Hair follicular keratinocyte (primary cell): ENCODE results near the gene SPAG6. TPM values are rescaled to one million over a fixed set of nuclear protein-coding genes. Genes with fewer than 3 reads are reported as not detected.

Experiments used
- total RNA-seq: library from RNA; depleted of rRNA; stranded (reverse); fragments of >200 nt; gene quantifications from 2 replicates; pipeline ENCODE4 v1.2.3, GENCODE V29; 2015

The SPAG6 gene
- not detected in 2 replicates for total RNA-seq

DNA sequence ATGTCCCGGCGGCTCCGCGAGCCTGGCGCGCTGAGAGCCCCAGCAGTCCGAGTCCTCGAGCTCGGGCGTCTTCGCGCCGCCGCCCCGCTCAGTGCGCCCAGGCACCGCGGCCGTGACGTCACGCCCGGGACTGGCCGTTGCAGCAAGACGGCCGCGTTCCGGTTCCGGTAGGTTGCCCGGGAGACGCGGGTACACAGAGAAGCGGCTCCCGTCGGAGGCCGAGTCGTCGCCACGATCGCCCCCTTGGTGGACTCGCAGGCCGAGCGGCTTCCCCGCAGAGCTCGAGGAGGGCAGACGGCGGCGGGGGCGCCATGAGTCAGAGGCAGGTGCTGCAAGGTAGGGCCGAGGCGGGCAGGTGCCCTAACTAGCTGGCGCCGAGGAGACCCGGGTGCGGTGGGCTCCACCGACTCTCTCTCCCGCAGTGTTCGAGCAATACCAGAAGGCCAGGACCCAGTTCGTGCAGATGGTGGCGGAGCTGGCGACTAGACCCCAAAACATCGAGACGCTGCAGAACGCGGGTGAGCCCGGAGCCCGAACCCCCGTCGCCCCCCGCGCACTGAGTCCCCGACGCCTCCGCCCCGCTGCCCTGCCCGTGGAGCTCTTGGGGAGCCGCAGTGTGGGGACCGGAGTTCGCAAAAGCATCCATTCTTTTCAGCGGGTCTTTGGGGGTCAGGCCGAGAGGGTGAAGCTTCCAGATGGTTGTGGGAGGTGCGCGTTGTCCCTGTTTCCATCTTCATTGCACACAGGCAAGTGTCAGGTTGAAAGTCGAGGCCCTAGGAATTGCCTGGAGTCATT, at the start of gene SPAG6:
Gene SPAG6 (plus strand): TSS at position 196 of the 795 bp plus-strand sequence. CDS start 116 bp downstream, at position 312.

DNA sequence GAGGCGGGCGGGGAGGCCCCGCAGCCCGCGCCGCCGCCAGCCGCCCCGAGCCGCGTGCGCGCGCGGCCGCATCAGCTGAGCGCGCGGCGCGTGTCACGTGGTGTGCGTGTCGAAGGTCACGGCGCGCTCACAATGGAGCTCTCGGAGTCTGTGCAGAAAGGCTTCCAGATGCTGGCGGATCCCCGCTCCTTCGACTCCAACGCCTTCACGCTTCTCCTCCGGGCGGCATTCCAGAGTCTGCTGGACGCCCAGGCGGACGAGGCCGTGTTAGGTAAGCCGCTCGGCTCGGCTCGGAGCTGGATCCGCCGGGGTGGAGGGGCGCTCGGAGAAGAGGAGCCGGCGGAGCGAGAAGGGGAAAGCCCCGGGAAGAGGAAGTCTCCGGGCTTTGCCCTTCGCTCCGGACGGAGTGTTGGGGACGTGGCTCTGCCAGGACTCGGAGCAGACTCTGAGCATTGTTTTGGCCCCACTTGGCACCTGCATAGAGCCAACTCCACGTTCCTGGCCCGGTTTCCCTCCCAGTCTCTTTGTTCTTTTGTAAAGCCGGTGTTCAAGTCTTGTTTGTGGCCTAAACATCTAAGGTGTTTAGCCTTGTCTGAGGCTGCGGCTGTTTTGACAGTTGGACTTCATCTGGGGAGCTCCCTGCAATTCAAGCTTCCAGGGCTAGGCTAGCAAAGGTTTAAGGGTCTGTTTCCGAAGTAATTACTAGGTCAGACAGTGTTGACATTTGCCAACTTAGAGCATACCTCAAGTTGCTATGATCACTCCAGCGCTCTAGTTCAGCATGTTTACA, 28.8 kb upstream of the SPAG6 start, which contains the start of gene COMMD3:
Gene COMMD3 (plus strand): TSS at position 103 of the 790 bp plus-strand sequence. CDS start 30 bp downstream, at position 133.

DNA sequence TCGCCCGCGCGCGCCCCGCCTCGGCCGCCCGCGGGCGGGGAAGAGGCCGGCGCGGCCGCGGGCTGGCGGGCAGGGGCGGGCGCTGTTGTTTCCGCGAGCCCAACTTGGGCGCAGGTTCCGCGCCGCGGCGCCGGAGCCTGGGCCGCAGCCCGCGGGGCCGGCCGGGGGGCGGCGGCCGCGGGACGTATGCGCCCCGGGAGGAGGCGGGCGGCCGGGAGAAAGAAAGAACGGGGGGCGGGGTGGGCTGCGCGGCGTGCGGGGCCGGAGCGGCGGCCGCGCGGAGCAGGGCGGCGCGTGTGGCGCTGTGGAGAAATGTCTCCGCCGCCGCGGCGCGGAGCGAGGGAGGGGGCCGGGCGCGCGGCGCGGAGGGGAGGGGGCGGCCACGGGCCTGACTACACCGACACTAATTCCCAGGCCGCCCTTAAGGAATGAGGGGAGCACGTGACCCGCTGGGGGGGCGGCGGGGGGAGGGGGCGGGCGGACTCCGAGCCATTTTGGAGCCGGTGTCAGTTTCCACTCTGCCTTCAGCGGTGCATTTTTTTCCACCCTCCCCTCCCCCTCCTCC, 24.6 kb upstream of the SPAG6 start, which contains the start of gene BMI1:
Gene BMI1 (plus strand): TSS at position 509 of the 565 bp plus-strand sequence. CDS start 5,351 bp downstream, outside the sequence.

Other genes starting within 250 kb of the SPAG6 start
- gene EBLN1, start 127.5 kb upstream of the SPAG6 start, total RNA-seq: not detected in 2 replicates
- gene COMMD3, start 29.1 kb upstream of the SPAG6 start, total RNA-seq: 29.8 and 35.7 TPM in 2 replicates
- gene BMI1, start 24.4 kb upstream of the SPAG6 start, total RNA-seq: 13.7 and 14.7 TPM in 2 replicates